ENCODE data around the gene MAP3K3.

GRCh38 chr17:63653050-63653449 is 30.8 kb downstream of the MAP3K3 start:
- TF ChIP-seq CTCF (IDR thresholded peaks at IDR 0.05; ENCODE audit: insufficient read depth, low read length, poor library complexity, severe bottlenecking) (no peak), EZH2phosphoT487 (conservative IDR thresholded peaks at IDR 0.05; ENCODE audit: low read length) (no peak)
